ENCODE data around the gene YLPM1.
"Not testable (repeated sequence)": the region's sequence is repeated elsewhere in the genome, so short reads cannot be mapped to it uniquely, and the experiment has no call there.

Gene YLPM1

GRCh38 chr14:74747237-74747636, 15.9 kb upstream of the YLPM1 start:
- ATAC-seq (ENCODE audit: low read depth) (no peak), DNase-seq (ENCODE audit: low spot score) (no peak)
- Histone ChIP-seq H3K27ac (ENCODE audit: poor library complexity, severe bottlenecking) (no peak overlapping the region), H3K36me3 (ENCODE audit: low read depth) (no peaks in the 10 kb centered on the region), H3K27me3 (ENCODE audit: insufficient read depth, poor library complexity, severe bottlenecking) (no peaks in the 10 kb centered on the region), H3K4me1 (ENCODE audit: insufficient read depth, poor library complexity, severe bottlenecking) (no peaks in the 10 kb centered on the region), H3K9me3 (ENCODE audit: severe bottlenecking) (no peaks in the 10 kb centered on the region), H3K4me3 (ENCODE audit: severe bottlenecking) (no peak overlapping the region)
- no peak for TF ChIP-seq CTCF (IDR thresholded peaks at IDR 0.05; ENCODE audit: poor library complexity, severe bottlenecking)

- H3K4me3 ChIP-seq (ENCODE audit: severe bottlenecking): no peak overlapping the region
- H3K36me3 ChIP-seq (ENCODE audit: low read depth): no peaks in the 10 kb centered on the region
- ATAC-seq (ENCODE audit: low read depth): no peak
- peaks cover 4% of the 10 kb centered on the region for H3K9me3 ChIP-seq (ENCODE audit: severe bottlenecking)
- H3K4me1 ChIP-seq (ENCODE audit: insufficient read depth, poor library complexity, severe bottlenecking): no peaks in the 10 kb centered on the region
- no peaks in the 10 kb centered on the region for H3K27me3 ChIP-seq (ENCODE audit: insufficient read depth, poor library complexity, severe bottlenecking)
- DNase-seq (ENCODE audit: low spot score): no peak
- no peak for TF ChIP-seq CTCF (IDR thresholded peaks at IDR 0.05; ENCODE audit: poor library complexity, severe bottlenecking)
- no peak overlapping the region for H3K27ac ChIP-seq (ENCODE audit: poor library complexity, severe bottlenecking)
Observed at GRCh38 chr14:74754157-74754556, 9.0 kb upstream of the YLPM1 start.

- Histone ChIP-seq H3K27ac (ENCODE audit: poor library complexity, severe bottlenecking) (no peak overlapping the region), H3K9me3 (ENCODE audit: severe bottlenecking) (peaks cover 4% of the 10 kb centered on the region), H3K36me3 (ENCODE audit: low read depth) (no peaks in the 10 kb centered on the region), H3K27me3 (ENCODE audit: insufficient read depth, poor library complexity, severe bottlenecking) (no peaks in the 10 kb centered on the region), H3K4me3 (ENCODE audit: severe bottlenecking) (no peak overlapping the region), H3K4me1 (ENCODE audit: insufficient read depth, poor library complexity, severe bottlenecking) (no peaks in the 10 kb centered on the region)
- no peak for DNase-seq (ENCODE audit: low spot score)
- TF ChIP-seq CTCF (IDR thresholded peaks at IDR 0.05; ENCODE audit: poor library complexity, severe bottlenecking): no peak
- no peak for ATAC-seq (ENCODE audit: low read depth)
Observed at GRCh38 chr14:74754899-74755298, 8.2 kb upstream of the YLPM1 start.

- DNase-seq (ENCODE audit: low spot score) (no peak), ATAC-seq (ENCODE audit: low read depth) (no peak)
- TF ChIP-seq CTCF (IDR thresholded peaks at IDR 0.05; ENCODE audit: poor library complexity, severe bottlenecking): no peak
- H3K36me3 ChIP-seq (ENCODE audit: low read depth): no peaks in the 10 kb centered on the region
- no peak overlapping the region for H3K4me3 ChIP-seq (ENCODE audit: severe bottlenecking)
- peaks cover 4% of the 10 kb centered on the region for H3K9me3 ChIP-seq (ENCODE audit: severe bottlenecking)
- H3K4me1 ChIP-seq (ENCODE audit: insufficient read depth, poor library complexity, severe bottlenecking): no peaks in the 10 kb centered on the region
- H3K27ac ChIP-seq (ENCODE audit: poor library complexity, severe bottlenecking): no peak overlapping the region
- H3K27me3 ChIP-seq (ENCODE audit: insufficient read depth, poor library complexity, severe bottlenecking): no peaks in the 10 kb centered on the region
Observed at GRCh38 chr14:74756326-74756725, 6.8 kb upstream of the YLPM1 start.

- H3K36me3 ChIP-seq (ENCODE audit: low read depth); H3K27ac ChIP-seq (ENCODE audit: poor library complexity, severe bottlenecking); DNase-seq (ENCODE audit: low spot score); H3K9me3 ChIP-seq (ENCODE audit: severe bottlenecking); H3K4me1 ChIP-seq (ENCODE audit: insufficient read depth, poor library complexity, severe bottlenecking); ATAC-seq (ENCODE audit: low read depth); H3K4me3 ChIP-seq (ENCODE audit: severe bottlenecking); H3K27me3 ChIP-seq (ENCODE audit: insufficient read depth, poor library complexity, severe bottlenecking): not testable (repeated sequence)
Observed at GRCh38 chr14:74758505-74758904, 4.6 kb upstream of the YLPM1 start.

Measured in RWPE2 (cell line).